HL-60/S4 (cell line): ENCODE data around the gene C15orf62.

Experiments used
- in situ Hi-C: fragments of 300-500 bp; cut with MboI; formaldehyde crosslinking; loops from 2 replicates; pipeline ENCODE4 v1.14.3; 2022; ENCODE audit warnings: low sequenced_read_pairs

The C15orf62 gene, protein sequence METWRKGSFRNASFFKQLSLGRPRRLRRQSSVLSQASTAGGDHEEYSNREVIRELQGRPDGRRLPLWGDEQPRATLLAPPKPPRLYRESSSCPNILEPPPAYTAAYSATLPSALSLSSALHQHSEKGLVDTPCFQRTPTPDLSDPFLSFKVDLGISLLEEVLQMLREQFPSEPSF

DNA sequence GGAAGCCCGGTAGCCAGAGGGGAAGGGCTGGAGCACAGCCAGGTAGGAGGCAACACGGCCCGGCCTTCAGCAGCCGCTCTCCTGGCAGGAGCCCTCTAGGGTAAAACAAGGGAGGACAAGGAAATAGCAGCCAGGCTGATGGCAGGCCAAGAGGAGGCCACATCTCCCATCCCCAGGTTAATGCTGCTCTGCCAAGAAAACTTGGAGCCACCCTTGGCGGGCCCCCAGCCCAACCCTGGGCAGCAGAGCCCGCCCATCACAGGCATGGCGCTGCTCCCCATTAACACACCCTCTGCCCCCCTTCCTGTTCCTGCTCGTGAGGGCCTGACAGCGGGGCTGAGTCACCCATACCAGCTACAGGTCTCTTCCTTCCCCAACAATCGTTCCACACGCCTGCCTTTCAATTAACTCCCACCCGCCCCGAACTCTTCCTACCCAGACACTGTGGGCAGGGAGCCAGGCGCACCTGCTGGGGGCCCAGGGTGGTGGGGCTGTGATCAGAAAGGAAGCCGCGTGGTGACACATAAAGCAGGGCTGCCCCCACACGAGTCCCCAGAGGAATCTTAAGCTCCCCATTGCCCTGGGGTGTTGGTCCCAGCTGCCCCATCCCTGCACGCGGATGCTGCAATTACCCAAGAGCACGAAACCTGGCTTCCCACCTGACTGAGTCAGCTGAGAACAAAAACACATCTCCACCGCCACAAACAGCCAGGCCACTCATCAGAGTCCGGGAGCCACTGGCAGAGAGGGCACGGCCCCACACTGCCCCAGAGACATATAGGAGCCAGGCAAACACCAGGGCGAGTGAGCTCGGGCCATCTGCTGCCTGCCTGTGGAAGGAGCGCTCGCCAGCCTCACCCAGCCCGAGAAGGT lies at the start of gene C15orf62:
Gene C15orf62 (plus strand): TSS at position 707 of the 873 bp plus-strand sequence. CDS start 516 bp downstream, outside the sequence.
- in situ Hi-C loops = no loop called here

DNA sequence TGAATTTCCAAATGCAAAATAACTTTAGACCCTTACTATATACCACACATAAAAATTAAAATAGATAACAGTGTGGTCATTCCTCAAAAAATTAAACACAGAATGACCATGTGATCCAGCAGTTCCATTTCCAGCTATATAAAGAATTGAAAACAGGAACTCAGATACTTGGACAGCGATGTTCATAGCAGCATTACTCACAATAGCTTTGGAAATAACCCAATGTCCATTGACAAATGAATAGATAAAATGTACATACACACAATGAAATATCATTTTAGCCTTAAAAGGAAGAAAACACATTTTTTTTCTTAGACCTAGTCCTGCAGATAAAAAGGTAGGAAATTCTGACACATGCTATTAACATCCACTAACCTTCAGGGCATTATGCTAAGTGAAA lies 48.1 kb upstream of the C15orf62 start:
- in situ Hi-C loops = no loop called here

DNA sequence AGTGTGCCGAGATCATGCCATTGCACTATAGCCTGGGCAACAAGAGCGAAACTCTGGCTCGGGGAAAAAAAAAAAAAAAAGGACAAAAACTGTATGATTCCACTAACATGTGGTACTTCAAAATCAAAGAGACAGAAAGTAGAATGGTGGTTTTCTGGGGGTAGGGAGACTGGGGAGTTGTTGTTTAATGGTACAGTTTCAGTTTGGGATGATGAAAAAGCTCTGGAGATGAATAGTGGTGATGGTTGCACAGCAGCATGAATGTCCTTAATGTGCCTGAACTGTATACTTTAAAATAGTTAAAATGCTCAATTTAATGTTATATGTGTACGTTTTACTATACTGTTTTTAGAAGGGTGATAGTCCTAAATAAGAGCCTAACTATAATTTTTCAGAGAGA lies 47.4 kb upstream of the C15orf62 start:
- in situ Hi-C loops = no loop called here

DNA sequence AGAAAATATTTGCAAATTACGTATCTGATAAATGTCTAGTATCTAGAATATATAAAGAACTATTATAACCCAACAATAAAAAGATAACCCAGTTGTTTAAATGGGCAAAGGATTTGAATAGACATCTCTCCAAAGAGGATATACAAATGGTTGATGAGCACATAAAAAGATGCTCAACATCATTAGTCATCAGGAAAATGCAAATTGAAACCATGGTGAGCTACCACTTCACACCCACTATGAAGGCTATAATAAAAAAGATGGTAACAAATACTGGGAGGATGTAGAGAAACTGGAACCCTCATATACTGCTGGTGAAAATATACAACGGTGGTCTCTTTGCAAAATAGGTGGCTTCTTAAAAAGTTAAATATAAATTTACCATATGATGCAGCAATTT lies 46.8 kb upstream of the C15orf62 start:
- in situ Hi-C loops = no loop called here

DNA sequence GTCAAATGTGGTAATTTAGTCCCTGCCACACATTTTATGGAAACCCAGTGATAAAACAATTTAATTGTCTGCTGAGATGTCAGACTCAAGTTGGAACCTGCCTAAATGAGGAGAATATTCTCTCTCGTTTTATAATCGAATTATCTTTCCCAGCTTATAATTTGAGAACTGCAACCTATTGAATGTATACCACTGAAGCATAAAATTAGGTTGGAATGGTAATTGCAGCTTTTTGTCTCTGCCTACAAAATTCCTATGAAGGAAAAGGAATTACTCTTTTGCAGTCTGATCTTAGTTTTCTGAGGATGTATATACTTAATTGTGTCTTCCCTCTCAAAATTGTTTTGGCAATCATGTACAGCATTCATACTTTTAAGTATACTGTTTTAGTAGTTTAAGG lies 45.9 kb upstream of the C15orf62 start:
- in situ Hi-C loops = no loop called here

DNA sequence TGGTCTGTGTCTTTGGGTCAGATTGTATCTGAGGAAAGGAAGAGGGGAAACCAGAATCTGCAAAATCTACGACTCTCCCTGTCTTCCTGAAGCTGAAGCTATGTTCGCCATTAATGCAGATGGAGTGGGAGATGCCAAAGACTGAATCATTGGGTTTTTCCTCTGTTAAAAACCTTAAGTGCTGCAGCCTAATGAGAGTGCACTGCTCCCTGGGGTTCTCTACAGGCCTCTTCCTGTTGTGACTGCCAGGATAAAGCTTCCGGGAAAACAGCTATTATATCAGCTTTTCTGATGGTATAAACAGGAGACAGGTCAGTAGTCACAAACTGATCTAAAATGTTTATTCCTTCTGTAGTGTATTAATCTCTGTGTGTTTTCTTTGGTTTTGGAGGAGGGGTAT lies 38.7 kb upstream of the C15orf62 start:
- in situ Hi-C loops = no loop called here

DNA sequence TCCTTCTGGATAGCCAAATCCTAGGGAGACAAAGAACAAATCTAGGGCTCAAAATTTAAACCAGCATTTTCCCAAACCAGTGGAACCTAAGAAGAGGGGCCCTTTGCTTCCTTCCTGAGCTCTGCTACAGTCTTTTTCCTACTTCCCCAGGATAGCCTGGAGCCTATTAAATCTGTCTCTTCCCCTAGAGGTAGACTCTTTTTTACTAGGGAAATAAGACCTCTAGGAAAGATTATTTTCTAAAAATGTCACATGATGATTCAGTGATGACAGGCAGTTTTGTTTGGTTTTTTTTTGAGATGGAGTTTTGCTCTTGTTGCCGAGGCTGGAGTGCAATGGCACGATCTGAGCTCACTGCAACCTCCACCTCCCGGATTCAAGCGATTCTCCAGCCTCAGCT lies 33.2 kb upstream of the C15orf62 start:
- in situ Hi-C loops = no loop called here

DNA sequence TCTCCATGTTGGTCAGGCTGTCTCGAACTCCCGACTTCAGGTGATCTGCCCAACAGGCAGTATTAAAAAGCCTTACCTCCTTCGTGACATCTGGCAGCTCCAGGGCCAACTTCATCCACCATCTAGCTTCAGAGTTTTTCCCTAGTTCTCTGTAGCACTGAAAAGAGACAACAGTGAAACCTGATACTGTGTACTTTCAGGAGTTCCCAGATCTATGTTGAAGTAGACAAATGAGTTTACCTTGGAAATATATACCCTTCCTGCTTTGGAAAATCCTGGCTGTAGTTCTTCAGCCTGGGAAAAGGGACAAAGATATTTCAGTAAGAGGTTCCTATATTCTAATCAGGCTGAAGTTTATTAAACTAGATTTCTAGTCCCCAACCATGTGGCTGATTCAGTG lies 32.7 kb upstream of the C15orf62 start:
- in situ Hi-C loops = no loop called here

DNA sequence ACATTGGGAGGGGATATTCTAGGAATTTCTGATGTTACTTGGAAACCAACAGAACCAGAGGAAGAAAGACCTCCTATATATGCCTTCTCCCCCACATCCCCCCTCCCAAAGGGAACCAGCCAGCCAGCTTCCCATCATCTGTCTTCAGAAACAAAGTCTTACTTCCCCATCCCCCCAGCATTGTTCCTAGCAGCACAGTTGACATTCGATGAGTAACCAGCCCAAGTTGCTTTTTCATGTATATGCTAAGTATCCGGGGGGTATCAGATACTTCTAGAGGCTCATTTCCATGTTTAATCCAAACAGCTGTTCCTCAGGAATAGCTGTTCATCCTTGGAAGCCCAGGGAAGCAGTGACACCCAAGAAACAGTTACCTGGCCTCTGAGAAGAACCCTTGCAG lies 30.7 kb upstream of the C15orf62 start:
- in situ Hi-C loops = no loop called here

DNA sequence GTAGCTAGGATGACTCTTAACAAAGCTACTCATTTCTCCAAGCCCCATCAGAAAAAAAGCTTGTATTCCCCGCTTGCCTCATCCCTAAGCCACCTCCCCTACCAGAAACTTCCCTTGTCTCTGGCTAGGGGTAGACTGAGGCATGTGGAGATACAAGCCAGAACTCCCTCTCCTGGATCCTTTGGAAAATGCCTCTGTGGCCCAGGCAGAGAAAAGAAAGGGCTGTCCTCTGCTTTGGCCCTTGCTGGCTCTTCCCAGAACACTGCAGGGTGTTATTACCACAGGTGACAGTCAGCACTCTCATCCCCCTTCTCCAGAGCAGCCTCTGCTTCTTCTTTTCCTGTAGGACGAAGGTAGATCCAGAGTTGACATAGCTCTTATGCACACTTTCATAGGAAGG lies 29.9 kb upstream of the C15orf62 start:
- in situ Hi-C loops = no loop called here

DNA sequence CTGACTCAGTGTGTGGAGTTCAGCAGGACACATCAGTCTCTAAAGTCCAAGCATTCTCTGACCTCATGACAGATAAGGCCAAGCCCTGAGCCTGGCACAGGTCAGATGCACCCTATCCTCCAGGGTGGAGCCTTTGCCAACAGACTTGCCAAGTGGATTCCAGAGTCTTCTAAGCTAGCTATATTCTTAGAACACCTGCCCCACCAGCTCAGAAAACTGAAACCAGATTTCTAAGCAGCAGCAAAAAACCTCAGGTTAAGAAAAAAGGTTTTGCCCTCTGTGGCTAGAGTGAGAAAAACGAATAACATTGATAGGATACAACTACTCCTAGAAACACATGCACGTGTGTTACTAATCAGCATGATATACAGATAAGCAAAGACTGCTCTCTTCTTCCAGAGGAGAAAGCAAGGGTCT lies 26.3 kb upstream of the C15orf62 start:
- in situ Hi-C loops = no loop called here

DNA sequence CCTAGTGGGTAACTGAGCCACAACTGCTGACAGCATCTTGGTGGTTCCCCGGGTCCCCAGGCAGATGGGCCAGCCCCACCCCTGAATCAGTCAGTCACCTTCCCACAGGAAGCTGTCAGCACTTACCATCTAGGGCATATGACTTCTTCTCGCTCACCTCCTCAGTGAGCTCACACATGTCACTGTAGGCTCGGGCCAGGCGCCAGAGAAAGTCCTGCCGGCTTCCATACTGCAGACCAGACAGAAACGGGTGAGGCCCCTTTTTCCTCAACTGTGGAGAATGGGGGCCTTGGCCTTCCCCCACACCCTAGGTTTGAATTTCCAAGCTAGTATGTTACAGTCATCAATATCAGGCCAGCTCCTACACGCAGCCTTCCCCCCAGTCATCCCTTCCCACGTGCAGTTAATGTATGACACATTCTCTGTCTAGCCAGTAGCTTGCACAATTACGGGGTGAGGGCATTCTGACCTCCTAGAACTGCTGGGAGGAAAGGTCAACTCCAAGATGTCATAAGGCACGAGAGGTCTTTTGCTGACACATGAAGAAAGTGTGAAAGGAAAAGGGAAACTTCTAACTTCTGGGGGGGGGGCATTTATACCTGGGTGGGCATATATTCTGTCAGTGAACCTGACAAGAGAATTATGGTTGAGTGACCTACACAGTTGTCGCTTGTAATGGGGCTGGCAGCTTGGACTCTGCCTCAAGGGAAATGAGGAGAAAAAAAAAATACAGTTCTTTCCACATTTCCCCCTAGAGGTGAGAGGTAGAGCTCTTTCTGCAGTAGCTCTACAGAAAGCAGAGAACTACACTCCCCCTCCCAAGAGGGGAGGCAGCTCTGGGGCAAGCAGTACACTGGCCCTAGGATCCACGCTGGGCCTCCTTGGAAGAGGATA lies 25.6 kb upstream of the C15orf62 start:
- in situ Hi-C loops = no loop called here

DNA sequence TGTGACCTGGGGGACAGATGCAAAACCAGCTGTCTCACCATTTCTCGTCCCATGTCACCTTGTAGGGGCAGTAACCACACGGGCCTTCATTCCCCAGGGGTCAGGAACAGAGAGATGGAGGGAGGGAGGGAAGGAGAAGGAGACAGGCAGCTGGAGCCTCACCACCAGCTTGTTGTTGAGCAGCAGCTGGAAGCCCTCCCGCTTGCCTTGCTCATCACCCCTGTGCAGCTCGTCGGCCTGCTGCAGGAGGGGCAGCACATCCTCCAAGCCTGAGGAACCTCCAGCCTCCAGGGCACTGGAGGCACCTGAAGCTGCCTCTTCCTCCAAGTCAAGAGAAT lies 25.0 kb upstream of the C15orf62 start:
- in situ Hi-C loops = no loop called here

DNA sequence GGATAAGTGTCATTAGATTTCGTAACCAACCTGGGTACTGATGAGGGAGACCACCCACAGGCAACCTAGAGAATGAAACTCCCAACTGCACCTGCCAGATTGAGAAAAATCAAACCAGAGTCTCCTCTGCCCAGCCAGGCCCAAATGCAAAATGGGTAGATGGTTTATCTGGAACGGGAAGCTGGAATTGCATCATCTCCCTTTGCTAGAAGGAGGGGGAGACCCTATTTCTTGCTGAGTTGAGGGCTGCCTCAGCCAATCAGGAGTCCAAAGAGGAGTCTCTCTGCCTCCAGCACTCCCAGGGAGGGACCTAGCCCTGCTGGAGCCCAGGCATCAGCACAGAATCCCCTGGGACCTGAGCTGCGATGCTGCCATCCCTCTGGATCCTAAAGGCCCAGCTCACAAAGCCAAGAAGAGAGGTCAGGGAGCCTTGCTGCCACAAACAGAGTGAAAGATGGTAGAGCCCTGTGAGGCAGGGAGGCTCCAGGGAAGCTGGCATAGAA lies 22.8 kb upstream of the C15orf62 start:
- in situ Hi-C loops = no loop called here

DNA sequence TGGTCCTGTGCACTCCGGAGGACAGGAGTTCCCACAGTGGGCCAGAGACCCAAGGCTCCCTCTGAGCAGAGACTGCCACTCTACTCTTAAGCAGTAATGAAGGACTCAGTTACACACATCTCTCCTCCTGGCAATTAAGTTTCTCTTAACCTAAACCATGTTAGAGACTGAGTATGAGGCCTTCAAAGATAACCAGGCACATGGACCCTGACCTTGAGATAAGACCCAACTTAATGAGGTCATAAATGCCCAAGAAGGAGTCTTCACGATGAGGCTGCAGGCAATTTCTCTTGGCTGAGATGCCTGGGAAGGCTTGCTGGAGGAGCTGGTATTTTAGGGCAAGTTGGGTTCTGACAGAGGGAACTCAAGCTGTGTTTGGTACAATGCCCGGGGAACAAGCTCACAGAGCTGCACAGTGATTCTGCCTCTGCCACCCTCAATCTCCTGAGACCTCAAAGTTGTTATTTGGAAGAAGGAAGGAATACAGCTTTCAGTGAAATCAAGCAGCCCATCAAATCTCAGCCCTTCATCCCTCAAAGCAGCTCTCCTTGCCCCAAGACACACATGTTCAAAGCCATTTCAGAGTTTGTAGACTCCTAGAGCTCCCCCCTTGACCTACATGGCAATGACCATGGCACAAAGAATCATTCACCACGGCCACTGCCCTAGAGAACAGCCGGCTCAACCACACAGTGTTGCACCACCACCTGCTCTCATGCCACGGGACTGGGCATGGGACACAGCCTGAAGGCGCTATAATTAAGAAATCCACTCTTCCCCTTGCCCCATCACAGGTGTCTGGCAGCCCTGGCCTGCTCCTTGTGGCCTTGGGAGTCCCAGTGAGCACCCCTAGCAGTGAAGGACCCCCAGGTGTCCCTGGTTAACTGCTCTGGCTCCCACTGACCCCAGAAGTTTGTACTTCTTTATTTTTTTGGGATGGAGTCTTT lies 21.8 kb upstream of the C15orf62 start:
- in situ Hi-C loops = no loop called here

DNA sequence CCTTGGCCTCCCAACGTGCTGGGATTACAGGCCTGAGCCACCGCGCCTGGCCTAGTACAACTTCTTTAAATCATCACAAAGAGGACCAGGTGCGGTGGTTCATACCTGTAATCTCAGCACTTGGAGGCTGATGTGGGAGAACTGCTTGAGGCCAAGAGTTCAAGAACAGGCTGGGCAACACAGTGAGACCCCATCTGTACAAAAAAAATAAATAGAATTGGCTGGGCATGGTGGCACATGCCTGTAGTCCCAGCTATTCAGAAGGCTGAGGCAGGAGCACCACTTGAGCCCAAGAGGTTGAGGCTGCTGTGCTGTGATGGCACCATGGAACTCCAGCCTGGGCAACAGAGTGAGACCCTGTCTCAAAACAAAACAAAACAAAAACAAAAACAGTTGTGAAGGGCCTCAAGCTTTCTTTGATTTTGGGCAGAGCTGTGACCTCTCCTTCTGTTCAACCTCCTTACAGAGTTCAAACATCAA lies 20.6 kb upstream of the C15orf62 start:
- in situ Hi-C loops = no loop called here

DNA sequence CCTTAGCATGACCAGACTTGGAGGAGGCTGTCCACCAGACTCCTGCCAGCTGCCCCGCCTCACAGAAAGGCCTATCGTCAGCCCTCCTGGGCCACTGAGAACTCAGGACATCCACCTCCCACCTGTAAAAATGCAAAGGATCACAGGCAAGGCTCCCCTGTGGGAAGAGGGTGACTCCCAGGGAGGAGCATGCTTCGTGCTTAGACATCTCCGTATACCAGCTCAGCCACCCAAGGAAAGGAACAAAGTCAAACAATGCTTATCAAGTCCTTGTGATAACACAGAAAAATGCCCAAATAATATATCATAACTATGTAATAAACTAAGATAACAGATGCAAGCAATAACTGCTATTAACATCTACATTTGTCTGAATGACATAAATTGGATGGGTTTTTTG lies 18.9 kb upstream of the C15orf62 start:
- in situ Hi-C loops = no loop called here

DNA sequence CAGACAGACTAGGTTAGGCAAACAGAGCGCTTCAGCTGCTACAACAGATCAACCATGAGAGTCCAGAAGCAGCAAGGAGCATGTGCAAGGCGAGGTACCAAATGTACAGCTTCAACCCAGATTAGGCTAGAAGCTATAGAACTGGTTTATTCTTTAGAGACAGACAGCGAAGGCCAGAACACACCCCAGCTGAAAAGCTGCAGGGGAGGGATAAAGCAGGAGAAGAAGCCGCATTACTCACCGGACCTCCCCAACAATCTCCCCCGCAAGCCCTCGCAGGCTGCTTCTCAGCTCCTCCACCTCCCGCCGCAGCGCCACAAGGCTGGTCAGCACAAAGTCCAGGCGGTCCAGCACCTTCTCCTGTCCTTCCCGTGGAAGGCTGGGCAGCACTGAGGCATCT lies 18.0 kb upstream of the C15orf62 start:
- in situ Hi-C loops = no loop called here

DNA sequence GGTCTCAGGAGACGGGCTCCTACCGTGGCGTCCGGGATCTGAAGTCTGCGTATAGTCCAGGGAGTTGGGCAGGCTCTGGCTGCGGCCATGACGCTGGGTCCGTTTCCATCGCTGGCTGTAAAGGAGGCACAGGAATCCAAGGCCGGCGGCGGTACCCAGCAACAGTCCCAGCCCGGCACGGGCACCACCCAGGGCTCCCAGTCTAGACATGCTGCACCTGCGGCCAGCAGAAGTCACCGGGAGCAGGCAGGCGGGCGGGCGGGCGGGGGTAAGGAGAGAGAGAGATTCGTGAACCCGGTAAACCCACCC lies 15.3 kb upstream of the C15orf62 start:
- in situ Hi-C loops = no loop called here
